SW 1271 (cell line): ENCODE results near the gene NCK2.

ENCODE experiments used
- DNase-seq, 2 experiments: peaks; one replicate each; lab custom pipeline; 2025; lab: John Stamatoyannopoulos, UW

NCK2 gene

GRCh38 chr2:105928086-105928485 is 183.4 kb downstream of the NCK2 start:
- DNase-seq = no peak

DNA sequence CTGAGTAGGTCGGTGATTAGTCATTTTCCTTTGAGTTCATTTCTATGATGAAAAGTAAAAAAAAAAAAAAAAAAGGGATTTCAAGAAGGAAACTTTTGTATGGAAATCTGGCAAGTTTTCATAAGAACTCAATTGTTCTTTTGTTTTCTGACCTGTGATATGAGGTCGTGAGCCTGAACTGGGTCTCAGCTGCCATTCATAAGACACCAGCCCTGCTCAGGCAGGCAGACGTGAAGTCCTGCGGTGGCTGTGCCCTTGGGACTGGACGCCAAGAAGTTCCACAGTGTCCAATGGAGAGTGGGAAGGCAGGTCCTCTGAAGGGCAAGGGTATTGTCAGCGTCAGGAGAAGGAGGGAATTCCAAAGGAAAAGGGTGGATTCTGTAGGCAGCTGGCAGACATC is 183.9 kb downstream of the NCK2 start:
- no peak for DNase-seq

- no peak for DNase-seq
Measured at GRCh38 chr2:105929516-105929915, 184.8 kb downstream of the NCK2 start.

DNA sequence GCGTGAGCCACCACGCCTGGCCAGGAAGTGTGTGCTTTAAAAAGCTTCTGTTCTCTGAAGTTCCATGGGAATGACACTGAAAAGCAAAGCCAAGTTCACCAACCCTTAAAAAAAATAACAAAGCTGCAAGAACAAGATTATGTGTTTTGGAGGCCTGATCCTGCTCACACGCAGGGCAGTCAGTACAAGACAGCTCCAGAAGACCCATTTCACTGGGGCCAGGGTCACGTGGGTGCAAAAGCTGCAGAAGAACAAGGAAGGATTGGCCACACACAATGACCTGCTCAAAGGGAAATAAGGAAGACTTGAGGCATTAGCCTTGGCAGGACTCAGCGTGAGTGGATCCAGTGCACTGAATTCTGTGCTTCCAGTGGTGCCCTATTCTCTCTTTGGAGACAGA is 187.9 kb downstream of the NCK2 start:
- DNase-seq = no peak

- no peak for DNase-seq
Measured at GRCh38 chr2:105933906-105934305, 189.2 kb downstream of the NCK2 start.

DNA sequence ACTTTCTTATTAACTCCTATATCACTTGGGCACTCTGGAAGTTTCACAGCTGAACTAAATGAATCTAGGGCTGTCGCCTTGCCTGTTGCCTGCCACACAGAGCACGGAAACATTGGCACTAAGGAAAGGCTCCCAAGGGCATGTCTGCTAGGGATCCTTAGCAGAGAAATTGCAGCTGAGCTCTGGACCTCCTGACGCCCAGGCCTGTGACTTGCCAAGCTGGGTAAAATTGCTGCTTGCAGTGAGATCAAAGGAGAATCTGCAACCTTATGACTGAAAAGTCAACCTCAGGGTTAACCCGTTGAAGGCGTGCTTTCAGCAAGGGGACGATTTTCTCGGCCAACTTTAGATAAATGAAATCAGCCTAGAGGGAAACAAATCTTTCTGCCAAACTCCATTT is 189.8 kb downstream of the NCK2 start:
- no peak for DNase-seq

- DNase-seq = no peak
Measured at GRCh38 chr2:105935063-105935462, 190.4 kb downstream of the NCK2 start.

- DNase-seq = no peak
Measured at GRCh38 chr2:105936954-105937353, 192.2 kb downstream of the NCK2 start.

GRCh38 chr2:105937498-105938097 is 192.9 kb downstream of the NCK2 start:
- no peak for DNase-seq
